ENCODE results near the gene TBX5.

Gene TBX5

DNA sequence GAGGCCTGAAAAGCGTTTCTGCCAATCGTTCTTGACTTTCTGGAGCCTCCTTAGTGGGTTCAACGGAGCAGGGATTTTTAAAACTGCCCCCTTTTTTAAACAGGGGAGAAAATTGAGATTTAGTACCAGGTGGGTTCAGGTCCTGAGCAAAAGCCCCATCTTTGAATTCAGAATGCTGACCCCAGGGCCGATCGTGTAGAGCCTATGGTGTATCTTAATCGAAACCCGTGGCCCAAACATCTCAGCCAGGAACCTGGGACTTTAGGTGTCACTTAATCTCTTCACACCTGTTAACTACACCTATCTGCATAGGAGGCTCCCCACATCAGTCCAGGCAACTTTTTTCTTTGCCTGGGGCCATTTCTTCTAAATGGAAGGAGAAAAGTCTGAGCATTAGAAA lies 6.4 kb upstream of the TBX5 start:
- Histone ChIP-seq H3K4me2 (ENCODE audit: low read length, poor library complexity, severe bottlenecking) (no peak overlapping the region), H3K23ac (ENCODE audit: low read length in 2 of 2) (no peak overlapping the region), H3K4me1 (ENCODE audit: control insufficient read depth, insufficient read depth, low read depth, low read length) (peaks cover 5% of the 10 kb centered on the region), H3K36me3 (ENCODE audit: control insufficient read depth in 1 of 2, insufficient read depth in 2 of 2, low read depth in 1 of 2, low read length in 2 of 2) (no peaks in the 10 kb centered on the region), H3K4ac (ENCODE audit: low read depth in 1 of 2, low read length in 2 of 2) (no peak overlapping the region), H2AFZ (ENCODE audit: low read depth, low read length) (no peak overlapping the region), H2BK12ac (ENCODE audit: low read length in 2 of 2) (no peak overlapping the region), H3K9ac (ENCODE audit: low read length) (no peak overlapping the region), H3K27me3 (ENCODE audit: control insufficient read depth in 1 of 2, insufficient read depth in 1 of 2, low read length in 2 of 2) (peaks cover 31 to 91% of the 10 kb centered on the region in 2 experiments), H3K9me3 (ENCODE audit: control insufficient read depth, low read length) (no peaks in the 10 kb centered on the region), H2BK5ac (ENCODE audit: low read depth, low read length, poor library complexity, severe bottlenecking) (no peak overlapping the region), H3K27ac (ENCODE audit: low read length, poor library complexity, severe bottlenecking) (no peak overlapping the region), H3K4me3 (ENCODE audit: insufficient read depth in 1 of 2, low read depth in 1 of 2, low read length in 2 of 2) (no peak overlapping the region), H3K14ac (ENCODE audit: low read length in 2 of 2) (no peak overlapping the region), H3K18ac (ENCODE audit: low read depth in 1 of 2, low read length in 2 of 2) (no peak overlapping the region), H4K91ac (ENCODE audit: low read length) (no peak overlapping the region), H2BK120ac (ENCODE audit: low read depth, low read length) (no peak overlapping the region), H2BK15ac (ENCODE audit: low read depth, poor library complexity, severe bottlenecking) (no peak overlapping the region), H2AK5ac (ENCODE audit: low read length, severe bottlenecking) (no peak overlapping the region), H3K79me1 (replicated peaks; ENCODE audit: low read length, poor library complexity, severe bottlenecking) (no peaks in the 10 kb centered on the region), H4K8ac (ENCODE audit: low read length) (no peak overlapping the region)
- 3% methylated on average over 7 of the region's 7 CpGs for WGBS
- no peak for DNase-seq

DNA sequence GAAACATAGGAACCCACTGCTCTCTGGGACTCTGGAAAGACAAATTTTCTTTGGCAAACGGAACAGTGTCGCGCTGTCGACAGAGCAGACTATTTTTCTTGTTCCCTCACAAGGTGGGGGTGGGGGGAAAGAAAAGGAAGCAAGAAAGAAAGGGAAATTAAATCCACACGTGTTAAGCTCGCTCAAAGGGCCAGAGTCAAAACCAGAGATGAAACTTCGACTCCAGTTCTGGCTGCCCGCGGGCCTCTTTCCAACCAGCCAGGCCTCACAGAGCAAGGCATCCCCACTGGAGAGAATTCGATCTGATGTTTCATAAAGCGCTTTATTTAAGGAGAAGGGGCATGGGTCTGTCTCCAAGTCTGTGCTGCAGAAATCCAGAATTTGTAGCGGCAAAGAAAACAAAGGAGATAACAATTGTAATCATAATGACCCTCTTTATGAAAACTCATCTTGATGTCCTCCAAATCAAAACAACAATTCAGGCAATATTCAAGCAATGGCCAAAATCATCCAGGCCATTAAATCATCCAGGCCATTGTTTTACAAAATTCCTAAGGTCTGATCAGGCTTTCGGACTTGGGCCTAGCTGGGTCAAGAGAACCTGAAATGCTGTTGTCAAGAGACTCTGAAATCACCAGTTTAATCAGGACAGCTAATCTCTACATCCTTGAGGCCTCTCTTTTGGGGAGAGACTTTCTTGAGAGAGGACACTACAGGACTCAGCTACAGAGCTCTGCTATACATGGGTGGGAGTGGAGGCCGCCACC lies 5.3 kb upstream of the TBX5 start:
- Histone ChIP-seq H3K9ac (ENCODE audit: low read length) (no peak overlapping the region), H3K4ac (ENCODE audit: low read depth in 1 of 2, low read length in 2 of 2) (no peak overlapping the region), H3K9me3 (ENCODE audit: control insufficient read depth, low read length) (no peaks in the 10 kb centered on the region), H3K36me3 (ENCODE audit: control insufficient read depth in 1 of 2, insufficient read depth in 2 of 2, low read depth in 1 of 2, low read length in 2 of 2) (no peaks in the 10 kb centered on the region), H3K23ac (ENCODE audit: low read length in 2 of 2) (no peak overlapping the region), H2BK15ac (ENCODE audit: low read depth, poor library complexity, severe bottlenecking) (no peak overlapping the region), H3K79me1 (replicated peaks; ENCODE audit: low read length, poor library complexity, severe bottlenecking) (no peaks in the 10 kb centered on the region), H3K14ac (ENCODE audit: low read length in 2 of 2) (no peak overlapping the region), H3K4me2 (ENCODE audit: low read length, poor library complexity, severe bottlenecking) (no peak overlapping the region), H2BK12ac (ENCODE audit: low read length in 2 of 2) (no peak overlapping the region), H2AFZ (ENCODE audit: low read depth, low read length) (no peak overlapping the region), H3K27me3 (ENCODE audit: control insufficient read depth in 1 of 2, insufficient read depth in 1 of 2, low read length in 2 of 2) (peaks cover 25 to 100% of the 10 kb centered on the region in 2 experiments), H2AK5ac (ENCODE audit: low read length, severe bottlenecking) (no peak overlapping the region), H3K18ac (ENCODE audit: low read depth in 1 of 2, low read length in 2 of 2) (no peak overlapping the region), H4K91ac (ENCODE audit: low read length) (no peak overlapping the region), H3K4me1 (ENCODE audit: control insufficient read depth, insufficient read depth, low read depth, low read length) (peaks cover 5% of the 10 kb centered on the region), H3K27ac (ENCODE audit: low read length, poor library complexity, severe bottlenecking) (no peak overlapping the region), H2BK5ac (ENCODE audit: low read depth, low read length, poor library complexity, severe bottlenecking) (no peak overlapping the region), H3K4me3 (ENCODE audit: insufficient read depth in 1 of 2, low read depth in 1 of 2, low read length in 2 of 2) (no peak overlapping the region), H4K8ac (ENCODE audit: low read length) (no peak overlapping the region), H2BK120ac (ENCODE audit: low read depth, low read length) (no peak overlapping the region)
- WGBS = 13% methylated on average over 14 of the region's 14 CpGs
- no peak for DNase-seq

DNA sequence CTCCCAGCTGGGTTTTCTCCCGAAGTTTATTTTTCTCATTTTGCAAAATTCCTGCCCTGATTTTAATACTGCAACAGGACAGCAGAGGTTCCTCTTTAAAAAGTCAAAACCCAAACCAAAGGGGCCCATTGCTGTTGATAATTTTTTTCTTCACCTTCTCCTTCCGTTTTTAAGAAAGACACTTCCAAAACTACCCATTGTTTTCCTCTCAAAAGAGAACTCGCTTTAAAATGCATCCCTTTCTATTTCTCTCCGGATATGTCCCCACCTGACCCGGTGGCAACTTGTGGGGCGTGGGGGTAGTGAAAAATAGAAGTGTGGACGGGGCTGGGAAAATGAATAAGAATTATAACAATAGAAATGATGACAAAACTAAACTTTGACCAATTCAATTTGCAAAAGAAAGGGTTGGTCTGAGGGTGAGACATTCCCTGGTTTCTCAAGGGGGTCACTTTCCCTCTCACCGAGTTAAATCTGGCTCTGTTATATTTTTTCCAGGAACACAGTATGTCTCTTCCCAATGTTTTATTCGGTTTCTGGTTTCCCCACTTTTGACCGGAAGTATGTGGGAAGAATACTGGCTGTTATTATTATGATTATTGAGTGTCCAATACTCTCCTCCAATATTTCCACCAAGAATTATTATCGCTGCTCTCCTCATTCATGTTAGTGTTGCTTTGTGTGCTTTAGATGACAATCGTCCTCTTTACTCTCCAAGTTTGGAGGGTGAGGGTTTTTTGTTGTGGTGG lies 4.1 kb upstream of the TBX5 start:
- H3K4me2 ChIP-seq (ENCODE audit: low read length, poor library complexity, severe bottlenecking) = peak overlapping the region; percentile 69
- no peak for DNase-seq
- no peaks in the 10 kb centered on the region for H3K36me3 ChIP-seq (ENCODE audit: control insufficient read depth in 1 of 2, insufficient read depth in 2 of 2, low read depth in 1 of 2, low read length in 2 of 2)
- no peak overlapping the region for H2AK5ac ChIP-seq (ENCODE audit: low read length, severe bottlenecking)
- no peak overlapping the region for H4K91ac ChIP-seq (ENCODE audit: low read length)
- WGBS = 0% methylated on average over 3 of the region's 12 CpGs
- no peak overlapping the region for H3K18ac ChIP-seq (ENCODE audit: low read depth in 1 of 2, low read length in 2 of 2)
- no peak overlapping the region for H3K14ac ChIP-seq (ENCODE audit: low read length in 2 of 2)
- peaks cover 23 to 100% of the 10 kb centered on the region in 2 experiments for H3K27me3 ChIP-seq (ENCODE audit: control insufficient read depth in 1 of 2, insufficient read depth in 1 of 2, low read length in 2 of 2)
- H3K23ac ChIP-seq (ENCODE audit: low read length in 2 of 2) = no peak overlapping the region
- H3K9ac ChIP-seq (ENCODE audit: low read length) = peak overlapping the region; percentile 93
- H3K9me3 ChIP-seq (ENCODE audit: control insufficient read depth, low read length) = no peaks in the 10 kb centered on the region
- H3K27ac ChIP-seq (ENCODE audit: low read length, poor library complexity, severe bottlenecking) = no peak overlapping the region
- H2BK15ac ChIP-seq (ENCODE audit: low read depth, poor library complexity, severe bottlenecking) = no peak overlapping the region
- no peak overlapping the region for H3K4ac ChIP-seq (ENCODE audit: low read depth in 1 of 2, low read length in 2 of 2)
- peak overlapping the region in 1 of 2 experiments; percentile 88 for H3K4me3 ChIP-seq (ENCODE audit: insufficient read depth in 1 of 2, low read depth in 1 of 2, low read length in 2 of 2)
- H2BK12ac ChIP-seq (ENCODE audit: low read length in 2 of 2) = no peak overlapping the region
- H2BK5ac ChIP-seq (ENCODE audit: low read depth, low read length, poor library complexity, severe bottlenecking) = no peak overlapping the region
- H2BK120ac ChIP-seq (ENCODE audit: low read depth, low read length) = no peak overlapping the region
- no peak overlapping the region for H2AFZ ChIP-seq (ENCODE audit: low read depth, low read length)
- no peaks in the 10 kb centered on the region for H3K79me1 ChIP-seq (replicated peaks; ENCODE audit: low read length, poor library complexity, severe bottlenecking)
- H4K8ac ChIP-seq (ENCODE audit: low read length) = no peak overlapping the region
- H3K4me1 ChIP-seq (ENCODE audit: control insufficient read depth, insufficient read depth, low read depth, low read length) = peaks cover 7% of the 10 kb centered on the region
